ENCODE results near the gene LMNA. TPM values are rescaled to one million over a fixed set of nuclear protein-coding genes. Genes with fewer than 3 reads are reported as not detected.
"Not testable (repeated sequence)": the region's sequence is repeated elsewhere in the genome, so short reads cannot be mapped to it uniquely, and the experiment has no call there.

Gene LMNA
- total RNA-seq, 6 donors from 2014 or later: 156 to 1,281 (median 388) TPM

DNA sequence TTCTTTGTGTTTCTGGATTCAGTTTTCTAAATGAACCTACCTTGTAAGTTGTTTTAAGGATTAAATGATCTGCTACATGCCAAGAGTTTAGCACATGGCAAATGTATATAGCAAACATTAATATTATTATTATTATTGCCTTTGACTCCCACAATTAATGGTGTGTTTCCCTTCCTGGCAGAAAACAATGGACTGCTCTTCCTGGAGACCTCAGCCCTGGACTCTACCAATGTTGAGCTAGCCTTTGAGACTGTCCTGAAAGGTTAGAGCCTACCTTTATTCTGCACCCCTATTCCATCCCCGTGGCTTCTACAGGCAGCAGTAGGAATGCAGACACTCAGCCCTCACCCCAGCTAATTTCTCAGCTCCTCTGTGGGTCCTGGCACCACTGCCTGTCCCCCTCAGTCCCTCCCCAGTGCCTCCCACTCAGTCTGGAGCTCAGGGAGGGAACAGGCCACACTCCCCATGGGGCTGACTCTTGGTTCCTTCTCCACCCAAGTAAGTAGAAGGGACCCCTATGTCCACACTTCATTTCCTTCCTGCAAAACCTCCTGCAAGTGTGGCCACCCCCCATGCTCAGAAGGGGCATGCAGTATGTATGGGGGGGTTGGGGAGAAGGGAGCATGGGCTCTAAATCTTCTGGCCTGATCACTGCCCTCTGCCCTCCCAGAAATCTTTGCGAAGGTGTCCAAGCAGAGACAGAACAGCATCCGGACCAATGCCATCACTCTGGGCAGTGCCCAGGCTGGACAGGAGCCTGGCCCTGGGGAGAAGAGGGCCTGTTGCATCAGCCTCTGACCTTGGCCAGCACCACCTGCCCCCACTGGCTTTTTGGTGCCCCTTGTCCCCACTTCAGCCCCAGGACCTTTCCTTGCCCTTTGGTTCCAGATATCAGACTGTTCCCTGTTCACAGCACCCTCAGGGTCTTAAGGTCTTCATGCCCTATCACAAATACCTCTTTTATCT is 44.7 kb upstream of the LMNA start:
- no peak for ATAC-seq (ENCODE audit: low FRiP score in 2 of 2)
- H3K36me3 ChIP-seq: peaks cover 0 to 6% (median 1%) of the 10 kb centered on the region in 4 donors

DNA sequence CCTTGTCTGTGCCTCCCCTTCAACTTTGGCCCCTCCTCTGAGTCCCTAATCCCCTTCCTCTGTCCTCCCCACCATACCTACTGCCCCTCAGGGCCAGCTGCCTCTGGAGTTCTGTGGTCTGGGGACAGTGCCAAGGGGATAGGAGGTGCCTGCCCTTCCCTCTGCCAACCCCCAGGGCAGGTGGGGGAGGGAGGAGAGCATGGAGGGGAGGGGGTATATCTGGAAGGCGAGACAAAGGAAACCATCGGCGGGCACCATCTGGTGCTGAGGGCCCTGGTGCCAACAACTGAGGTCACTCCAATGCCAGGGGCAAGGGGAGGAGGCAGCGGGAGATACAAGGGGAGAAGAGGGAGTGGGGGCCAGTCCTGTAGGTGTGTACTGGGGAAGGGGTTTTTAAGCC is 44.0 kb upstream of the LMNA start:
- DNase-seq (no peak), ATAC-seq (ENCODE audit: low FRiP score in 2 of 2) (no peak)
- Histone ChIP-seq H3K27ac (no peak overlapping the region), H3K4me1 (peaks cover 3 to 21% (median 8%) of the 10 kb centered on the region in 4 donors), H3K4me3 (no peak overlapping the region), H3K9me3 (no peaks in the 10 kb centered on the region), H3K27me3 (no peaks in the 10 kb centered on the region), H3K36me3 (peaks cover 0 to 6% (median 1%) of the 10 kb centered on the region in 4 donors)
- WGBS, 2 donors: 33 to 55% methylated on average over 4 of the region's 4 CpGs
- TF ChIP-seq POLR2AphosphoS5 (IDR thresholded peaks at IDR 0.05) (no peak), POLR2A (IDR thresholded peaks at IDR 0.05) (no peak), EP300 (IDR thresholded peaks at IDR 0.05) (no peak)
- TF ChIP-seq, protein P1, sequence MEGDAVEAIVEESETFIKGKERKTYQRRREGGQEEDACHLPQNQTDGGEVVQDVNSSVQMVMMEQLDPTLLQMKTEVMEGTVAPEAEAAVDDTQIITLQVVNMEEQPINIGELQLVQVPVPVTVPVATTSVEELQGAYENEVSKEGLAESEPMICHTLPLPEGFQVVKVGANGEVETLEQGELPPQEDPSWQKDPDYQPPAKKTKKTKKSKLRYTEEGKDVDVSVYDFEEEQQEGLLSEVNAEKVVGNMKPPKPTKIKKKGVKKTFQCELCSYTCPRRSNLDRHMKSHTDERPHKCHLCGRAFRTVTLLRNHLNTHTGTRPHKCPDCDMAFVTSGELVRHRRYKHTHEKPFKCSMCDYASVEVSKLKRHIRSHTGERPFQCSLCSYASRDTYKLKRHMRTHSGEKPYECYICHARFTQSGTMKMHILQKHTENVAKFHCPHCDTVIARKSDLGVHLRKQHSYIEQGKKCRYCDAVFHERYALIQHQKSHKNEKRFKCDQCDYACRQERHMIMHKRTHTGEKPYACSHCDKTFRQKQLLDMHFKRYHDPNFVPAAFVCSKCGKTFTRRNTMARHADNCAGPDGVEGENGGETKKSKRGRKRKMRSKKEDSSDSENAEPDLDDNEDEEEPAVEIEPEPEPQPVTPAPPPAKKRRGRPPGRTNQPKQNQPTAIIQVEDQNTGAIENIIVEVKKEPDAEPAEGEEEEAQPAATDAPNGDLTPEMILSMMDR (IDR thresholded peaks at IDR 0.05): no peak

More for the DNA sequence above, 44.7 kb upstream of the LMNA start:
- 63 to 79% methylated on average over 3 of the region's 3 CpGs for WGBS, 2 donors
- H3K27me3 ChIP-seq: no peaks in the 10 kb centered on the region
- H3K4me3 ChIP-seq: no peak overlapping the region
- H3K4me1 ChIP-seq: peaks cover 0 to 13% (median 2%) of the 10 kb centered on the region in 4 donors
- H3K9me3 ChIP-seq: no peaks in the 10 kb centered on the region
- no peak for DNase-seq
- H3K27ac ChIP-seq: peak overlapping the region in 1 of 4 donors; percentile 34
- TF ChIP-seq, protein P1 (IDR thresholded peaks at IDR 0.05): no peak
- TF ChIP-seq POLR2A (IDR thresholded peaks at IDR 0.05): no peak
- TF ChIP-seq POLR2AphosphoS5 (IDR thresholded peaks at IDR 0.05): no peak
- TF ChIP-seq EP300 (IDR thresholded peaks at IDR 0.05): no peak

DNA sequence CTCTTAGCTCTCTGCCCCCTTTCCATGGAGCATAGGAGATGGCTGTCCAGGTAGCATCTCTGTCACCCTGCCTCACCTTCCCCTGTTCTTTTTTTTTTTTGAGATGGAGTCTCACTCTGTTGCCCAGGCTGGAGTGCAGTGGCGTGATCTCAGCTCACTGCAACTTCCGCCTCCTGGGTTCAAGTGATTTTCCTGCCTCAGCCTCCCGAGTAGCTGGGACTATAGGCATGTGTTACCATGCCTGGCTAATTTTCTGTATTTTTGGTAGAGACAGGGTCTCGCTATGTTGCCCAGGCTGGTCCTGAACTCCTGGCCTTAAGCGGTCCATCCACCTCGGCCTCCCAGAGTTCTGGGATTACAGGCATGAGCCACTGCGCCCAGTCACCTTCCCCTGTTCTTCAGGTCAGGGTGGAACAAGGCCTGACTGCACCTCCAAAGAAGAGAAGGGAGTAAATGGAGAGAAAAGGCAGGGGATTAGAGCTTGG is 43.1 kb upstream of the LMNA start:
- H3K4me3 ChIP-seq; DNase-seq; H3K36me3 ChIP-seq; ATAC-seq (ENCODE audit: low FRiP score in 2 of 2); H3K27ac ChIP-seq; H3K9me3 ChIP-seq; H3K27me3 ChIP-seq: not testable (repeated sequence)
- 94 to 95% methylated on average over 7 of the region's 7 CpGs for WGBS, 2 donors
- H3K4me1 ChIP-seq: peaks cover 9 to 23% (median 15%) of the 10 kb centered on the region in 4 donors

DNA sequence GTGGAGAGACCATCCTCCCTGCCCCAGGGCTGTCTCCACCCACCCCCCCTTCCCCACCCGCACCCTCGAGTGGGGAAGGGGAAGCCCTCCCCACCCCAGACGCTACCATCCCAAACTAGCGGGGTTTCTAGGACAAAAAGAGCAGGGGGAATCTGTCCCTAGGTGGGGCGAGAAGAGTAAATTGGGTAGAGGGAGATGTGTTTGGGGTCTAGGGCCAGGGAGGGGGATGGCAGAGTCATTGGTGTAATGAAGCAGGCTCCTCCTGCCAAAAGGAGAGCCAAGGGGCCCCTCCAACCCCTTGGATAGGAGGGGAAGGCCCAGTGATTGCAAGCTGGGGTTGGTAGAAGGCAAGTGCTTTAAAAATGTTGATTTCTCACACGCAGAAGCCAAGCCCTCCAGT is 42.3 kb upstream of the LMNA start:
- Histone ChIP-seq H3K4me3 (no peak overlapping the region), H3K36me3 (peaks cover 0 to 6% (median 1%) of the 10 kb centered on the region in 4 donors), H3K9me3 (no peaks in the 10 kb centered on the region), H3K27ac (no peak overlapping the region), H3K27me3 (no peaks in the 10 kb centered on the region), H3K4me1 (peaks cover 9 to 28% (median 17%) of the 10 kb centered on the region in 4 donors)
- ATAC-seq (ENCODE audit: low FRiP score in 2 of 2) (no peak), DNase-seq (no peak)
- TF ChIP-seq POLR2A (IDR thresholded peaks at IDR 0.05) (no peak), EP300 (IDR thresholded peaks at IDR 0.05) (no peak), POLR2AphosphoS5 (IDR thresholded peaks at IDR 0.05) (no peak)
- TF ChIP-seq, protein P1 (IDR thresholded peaks at IDR 0.05): no peak
- WGBS, 2 donors: 68 to 73% methylated on average over 6 of the region's 6 CpGs

DNA sequence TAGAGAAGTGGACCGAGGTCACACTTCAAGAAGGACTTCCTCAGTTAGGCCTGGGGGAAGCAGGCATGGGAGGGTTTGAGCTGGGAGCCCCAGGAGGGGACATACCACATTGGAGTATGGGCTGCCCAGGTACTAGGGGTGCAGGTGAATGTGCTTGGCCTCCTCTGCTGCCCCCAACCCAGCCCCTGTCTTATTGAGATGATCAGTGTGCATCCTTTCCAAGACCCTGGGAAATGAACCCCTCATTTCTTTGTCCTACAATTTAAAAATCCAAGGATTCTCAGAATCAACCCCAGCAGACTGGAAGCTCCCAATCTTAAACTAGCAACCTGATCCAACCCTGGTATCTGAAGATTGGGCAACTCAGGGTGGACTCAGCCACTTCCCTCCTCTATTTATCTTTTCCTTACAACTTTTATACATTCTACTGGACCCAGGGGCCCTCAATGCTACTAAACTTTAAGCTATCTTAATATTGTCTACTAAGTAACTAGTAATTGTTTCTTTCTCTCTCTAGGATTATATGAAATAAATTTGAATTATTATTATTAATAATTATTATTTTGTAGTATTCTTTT is 41.3 kb upstream of the LMNA start:
- DNase-seq (no peak), ATAC-seq (ENCODE audit: low FRiP score in 2 of 2) (no peak)
- Histone ChIP-seq H3K27ac (no peak overlapping the region), H3K4me3 (no peak overlapping the region), H3K9me3 (no peaks in the 10 kb centered on the region), H3K36me3 (peaks cover 0 to 6% (median 1%) of the 10 kb centered on the region in 4 donors), H3K4me1 (peaks cover 9 to 30% (median 17%) of the 10 kb centered on the region in 4 donors), H3K27me3 (no peaks in the 10 kb centered on the region)
- WGBS, 2 donors: 13 to 25% methylated on average over 1 of the region's 1 CpG
- TF ChIP-seq, protein P1 (IDR thresholded peaks at IDR 0.05): no peak
- TF ChIP-seq EP300 (IDR thresholded peaks at IDR 0.05) (no peak), POLR2A (IDR thresholded peaks at IDR 0.05) (no peak), POLR2AphosphoS5 (IDR thresholded peaks at IDR 0.05) (no peak)
